HepG2 (cell line): ENCODE measurements around the gene IFT52. TPM values are rescaled to one million over a fixed set of nuclear protein-coding genes. Genes with fewer than 3 reads are reported as not detected.

Experiments used
- ATAC-seq: fragments of 200-7000 bp; cut with Tn5 transposase; 3 replicates; pipeline ENCODE4 v1.9.1; 2020; ENCODE audit warnings: mild to moderate bottlenecking, moderate library complexity
- BruUV-seq: library from RNA; stranded (reverse); fragments of 400-500 nt; replicated peaks from 2 replicates; lab custom pipeline; 2021; lab: Mats Ljungman, UMichigan
- CTCF ChIA-PET: fragments of 300-600 bp; formaldehyde crosslinking; extraction: SDS; loops from one replicate; lab custom pipeline; 2021; ENCODE audit warnings: low total read pairs, inconsistent platforms, low intra/inter-chr PET ratio; lab: Yijun Ruan, JAX
- POLR2A ChIA-PET: fragments of 350-600 bp; sonication (Branson Sonifier 250); formaldehyde crosslinking; loops from one replicate; lab custom pipeline; 2020; ENCODE audit warnings: antibody characterized with exemption, inconsistent platforms; lab: Yijun Ruan, JAX
- DNase-seq: peaks from one replicate; pipeline ENCODE4 v3.0.0-alpha.2; 2015; ENCODE audit warnings: low spot score
- FAIRE-seq: peaks from 3 replicates; lab custom pipeline; 2011; peaks lifted over from hg19 to GRCh38; lab: Jason Lieb, UNC
- H2AFZ ChIP-seq: one replicate; pipeline ENCODE4 v1.6.1; 2011; ENCODE audit warnings: low read length, inconsistent platforms
- H3K27ac ChIP-seq: fragments of 300-600 bp; 3 replicates; pipeline ENCODE4 v1.8.0; 2011; ENCODE audit warnings: mixed run types, mild to moderate bottlenecking, mixed read lengths, low read length, inconsistent platforms; ENCODE audit not compliant: insufficient read depth; ENCODE audit errors: extremely low read length
- H3K27me3 ChIP-seq, 2 experiments: fragments of 200-600 bp in 1 of 2; 2 replicates in 1 of 2; 3 replicates in 1 of 2; pipeline versions ENCODE4 v1.6.0 to v1.8.0; 2011; ENCODE audit warnings: low read length in 2 of 2, mild to moderate bottlenecking in 2 of 2, moderate library complexity in 2 of 2, inconsistent platforms in 1 of 2; ENCODE audit not compliant: insufficient read depth in 2 of 2, control insufficient read depth in 1 of 2
- H3K36me3 ChIP-seq, 2 experiments: fragments of 200-600 bp in 1 of 2; replicated peaks in 1 of 2; 2 replicates in 1 of 2; 3 replicates in 1 of 2; pipeline versions ENCODE4 v1.5.1 to v1.8.0; 2011; ENCODE audit warnings: low read length in 2 of 2, inconsistent platforms in 1 of 2; ENCODE audit not compliant: insufficient read depth in 2 of 2, control insufficient read depth in 1 of 2
- H3K4me1 ChIP-seq: 2 replicates; pipeline ENCODE4 v1.5.1; 2012; ENCODE audit warnings: low read length, inconsistent platforms; ENCODE audit not compliant: insufficient read depth
- H3K4me2 ChIP-seq: 2 replicates; pipeline ENCODE4 v1.6.0; 2011; ENCODE audit warnings: low read depth, low read length, inconsistent platforms
- H3K4me3 ChIP-seq, 3 experiments: fragments of 200-600 bp in 1 of 3; sonication (generic), shearing (Covaris generic) in 1 of 3; replicated peaks in 1 of 3; 2 replicates each; pipeline ENCODE4 v1.5.1; 2011 to 2016; ENCODE audit warnings: low read length in 3 of 3, inconsistent platforms in 2 of 3, low read depth in 2 of 3, mild to moderate bottlenecking in 2 of 3, control low read depth in 1 of 3, mixed read lengths in 1 of 3; ENCODE audit not compliant: insufficient read depth in 1 of 3
- H3K79me2 ChIP-seq: one replicate; pipeline ENCODE4 v1.6.1; 2011; ENCODE audit warnings: low read length, inconsistent platforms; ENCODE audit not compliant: insufficient read depth
- H3K9ac ChIP-seq: 2 replicates; pipeline ENCODE4 v1.6.0; 2011; ENCODE audit warnings: mild to moderate bottlenecking, low read depth, low read length, inconsistent platforms; ENCODE audit not compliant: insufficient read depth
- H3K9me3 ChIP-seq: 2 replicates; pipeline ENCODE4 v1.5.1; 2012; ENCODE audit warnings: mild to moderate bottlenecking, low read length
- H4K20me1 ChIP-seq: 2 replicates; pipeline ENCODE4 v1.6.0; 2011; ENCODE audit warnings: inconsistent platforms, mild to moderate bottlenecking, low read length, moderate library complexity; ENCODE audit not compliant: insufficient read depth
- AGO1 ChIP-seq: fragments of 200-400 bp; formaldehyde crosslinking; IDR thresholded peaks from 2 replicates; pipeline ENCODE4 v1.6.1; 2017; ENCODE audit warnings: mild to moderate bottlenecking, low read depth, low read length, moderate library complexity; ENCODE audit not compliant: poor library complexity, severe bottlenecking
- HNF4G ChIP-seq, 2 experiments: sonication (generic) in 1 of 2; formaldehyde crosslinking in 1 of 2; IDR thresholded peaks; 2 replicates each; pipeline versions ENCODE4 v1.4.0 to v1.6.1; 2011 to 2020; ENCODE audit warnings: borderline replicate concordance in 2 of 2, low read depth in 2 of 2, mild to moderate bottlenecking in 2 of 2, low read length in 1 of 2, missing genetic modification reagents in 1 of 2, moderate library complexity in 1 of 2
- HOXA7 ChIP-seq: sonication (generic); formaldehyde crosslinking; IDR thresholded peaks from 2 replicates; pipeline ENCODE4 v1.8.1; 2022; ENCODE audit warnings: mild to moderate bottlenecking, missing genetic modification reagents, moderate library complexity
- HOXD1 ChIP-seq: sonication (generic); formaldehyde crosslinking; IDR thresholded peaks from 2 replicates; pipeline ENCODE4 v1.5.0; 2020; ENCODE audit warnings: missing genetic modification reagents
- KLF6 ChIP-seq: IDR thresholded peaks from 2 replicates; pipeline ENCODE4 v1.8.0; 2016; ENCODE audit warnings: missing biosample characterization, missing genetic modification reagents
- NCOA2 ChIP-seq: sonication (generic); formaldehyde crosslinking; IDR thresholded peaks from 2 replicates; pipeline ENCODE4 v1.8.0; 2022; ENCODE audit warnings: inconsistent platforms
- NFRKB ChIP-seq: fragments of 450-650 bp; IDR thresholded peaks from 2 replicates; pipeline ENCODE4 v1.6.1; 2017
- REXO4 ChIP-seq: sonication (generic); formaldehyde crosslinking; IDR thresholded peaks from 2 replicates; pipeline ENCODE4 v1.8.0; 2022; ENCODE audit warnings: missing genetic modification reagents, mild to moderate bottlenecking, borderline replicate concordance
- RFX5 ChIP-seq: IDR thresholded peaks from 2 replicates; pipeline ENCODE4 v1.6.1; 2011; ENCODE audit warnings: low read depth, low read length, improper control_type of control experiment
- RNF2 ChIP-seq: fragments of 450-650 bp; conservative IDR thresholded peaks from 2 replicates; pipeline ENCODE4 v1.6.1; 2016; ENCODE audit warnings: low read depth
- TAF1 ChIP-seq: sonication (generic); formaldehyde crosslinking; IDR thresholded peaks from 2 replicates; pipeline ENCODE4 v1.4.0; 2020; ENCODE audit warnings: missing genetic modification reagents
- ZNF367 ChIP-seq: sonication (generic); formaldehyde crosslinking; IDR thresholded peaks from 2 replicates; pipeline ENCODE4 v1.4.0; 2020; ENCODE audit warnings: missing genetic modification reagents, borderline replicate concordance
- ZNF772 ChIP-seq: sonication (generic); formaldehyde crosslinking; IDR thresholded peaks from 2 replicates; pipeline ENCODE4 v1.5.0; 2020; ENCODE audit warnings: mild to moderate bottlenecking, missing genetic modification reagents
- ZSCAN20 ChIP-seq: sonication (generic); formaldehyde crosslinking; IDR thresholded peaks from 2 replicates; pipeline ENCODE4 v1.4.0; 2020; ENCODE audit warnings: missing genetic modification reagents, mild to moderate bottlenecking, borderline replicate concordance
- ZSCAN25 ChIP-seq: sonication (generic); formaldehyde crosslinking; IDR thresholded peaks from 2 replicates; pipeline ENCODE4 v1.8.0; 2022; ENCODE audit warnings: mild to moderate bottlenecking, missing genetic modification reagents
- WGBS: methylation state at CpG from one replicate; pipeline ENCODE4 v1.1.6; 2017; ENCODE audit warnings: low lambda C conversion rate; 5-methylcytosine and 5-hydroxymethylcytosine counted together
- in situ Hi-C: cut with HindIII; loops from 2 replicates; pipeline ENCODE4 v1.10.0; 2017; ENCODE audit warnings: low pct_unique_long_range_greater_than_20kb; ENCODE audit not compliant: extremely low pct_ligation_motif_present
- intact Hi-C: fragments of 100-400 bp; cut with micrococcal nuclease; formaldehyde crosslinking; loops from one replicate; pipeline ENCODE4 v1.10.0; 2022; ENCODE audit not compliant: unreplicated experiment
- polyA plus RNA-seq, 8 experiments: library from polyadenylated mRNA; depleted of rRNA in 3 of 8; stranded (reverse) in 7 of 8; unstranded in 1 of 8; fragments of >200 nt; fragmentation: Illumina TruSeq in 4 of 8; extraction: Trizol in 4 of 8; gene quantifications; 2 replicates each; pipeline versions ENCODE4 v1.2.1 to v1.2.3, GENCODE V29; 2011 to 2016; ENCODE audit warnings: low read depth in 4 of 8, missing spikeins in 1 of 8, mixed read lengths in 1 of 8; ENCODE audit not compliant: insufficient read depth in 1 of 8
- total RNA-seq, 5 experiments: library from RNA; depleted of rRNA; stranded (reverse); fragments of >200 nt; fragmentation: Illumina TruSeq; extraction: Trizol; gene quantifications; 2 replicates each; pipeline ENCODE4 v1.2.3, GENCODE V29; 2016; ENCODE audit warnings: low read depth in 1 of 5
- TF ChIP-seq, protein P1 (sequence below): sonication (generic); formaldehyde crosslinking; IDR thresholded peaks from 2 replicates; pipeline ENCODE4 v1.4.0; 2020; ENCODE audit warnings: missing genetic modification reagents
- TF ChIP-seq, protein P2 (sequence below): sonication (generic); formaldehyde crosslinking; IDR thresholded peaks from 2 replicates; pipeline ENCODE4 v1.4.0; 2020; ENCODE audit warnings: missing genetic modification reagents, borderline replicate concordance
- TF ChIP-seq, protein P3 (sequence below): sonication (generic); formaldehyde crosslinking; IDR thresholded peaks from 2 replicates; pipeline ENCODE4 v1.8.1; 2023; ENCODE audit warnings: mild to moderate bottlenecking, inconsistent platforms, moderate library complexity, missing genetic modification reagents, borderline replicate concordance
- TF ChIP-seq, protein P4 (sequence below): fragments of 450-650 bp; IDR thresholded peaks from 2 replicates; pipeline ENCODE4 v1.6.1; 2017; ENCODE audit warnings: mild to moderate bottlenecking

Gene IFT52
- total and polyA plus RNA-seq, 2 of the 13 experiments (the other 11 are each of a cell fraction or from before 2014, with no cell fraction given), result 48.0 to 64.0 TPM

DNA sequence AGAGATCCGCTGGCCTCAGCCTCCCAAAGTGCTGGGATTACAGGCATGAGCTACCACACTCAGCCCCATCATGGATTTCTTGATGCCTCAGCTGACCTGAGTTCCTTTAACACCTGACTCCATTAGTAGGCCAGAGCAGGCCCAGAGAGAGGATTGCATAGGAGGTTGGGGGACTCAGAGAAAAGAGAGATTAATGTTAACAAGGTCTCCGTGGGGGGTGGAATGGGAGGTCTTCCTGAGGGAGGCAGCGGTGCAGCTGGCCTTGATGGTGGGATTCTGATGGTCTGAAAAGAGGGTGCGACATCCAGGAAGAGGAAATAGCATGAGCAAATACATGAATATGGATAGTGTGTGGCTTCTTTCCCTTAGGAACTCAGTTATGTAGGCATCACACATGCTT is 22.0 kb upstream of the IFT52 start:
- 95% methylated on average over 4 of the region's 4 CpGs for WGBS
- in situ Hi-C loops, result no loop called here
- CTCF ChIA-PET, result no interaction called here

More for the DNA sequence above, 22.0 kb upstream of the IFT52 start:
- no peak overlapping the region for H3K4me3 ChIP-seq
- no peak overlapping the region for H3K4me2 ChIP-seq
- DNase-seq, result no peak
- H3K36me3 ChIP-seq, result peaks cover 0 to 19% of the 10 kb centered on the region in 2 experiments; a peak in 4 of 5 replicates
- H3K27me3 ChIP-seq, result no peaks in the 10 kb centered on the region
- ATAC-seq, result no peak
- no TSS peak for BruUV-seq
- no peak for FAIRE-seq
- H2AFZ ChIP-seq, result no peak overlapping the region
- intact Hi-C loops, result no loop called here
- no peaks in the 10 kb centered on the region for H3K9me3 ChIP-seq
- TF ChIP-seq, protein P1, sequence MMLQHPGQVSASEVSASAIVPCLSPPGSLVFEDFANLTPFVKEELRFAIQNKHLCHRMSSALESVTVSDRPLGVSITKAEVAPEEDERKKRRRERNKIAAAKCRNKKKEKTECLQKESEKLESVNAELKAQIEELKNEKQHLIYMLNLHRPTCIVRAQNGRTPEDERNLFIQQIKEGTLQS, result no peak
- TF ChIP-seq TAF1 (no peak), ZSCAN25 (CRISPR knock-in tag) (no peak), REXO4 (CRISPR knock-in tag) (no peak), RFX5 (no peak), NFRKB (no peak), KLF6 (no peak), HOXD1 (CRISPR knock-in tag) (no peak), ZNF367 (CRISPR knock-in tag) (no peak), AGO1 (no peak), HNF4G (IDR thresholded peaks at IDR 0.05; ENCODE audit: borderline replicate concordance, low read depth, low read length) (no peak), HNF4G (CRISPR knock-in tag; IDR thresholded peaks at IDR 0.05; ENCODE audit: borderline replicate concordance, low read depth) (no peak), NCOA2 (CRISPR knock-in tag) (no peak), ZSCAN20 (CRISPR knock-in tag) (no peak), RNF2 (no peak), HOXA7 (CRISPR knock-in tag) (no peak), ZNF772 (CRISPR knock-in tag) (no peak)
- TF ChIP-seq, protein P2, sequence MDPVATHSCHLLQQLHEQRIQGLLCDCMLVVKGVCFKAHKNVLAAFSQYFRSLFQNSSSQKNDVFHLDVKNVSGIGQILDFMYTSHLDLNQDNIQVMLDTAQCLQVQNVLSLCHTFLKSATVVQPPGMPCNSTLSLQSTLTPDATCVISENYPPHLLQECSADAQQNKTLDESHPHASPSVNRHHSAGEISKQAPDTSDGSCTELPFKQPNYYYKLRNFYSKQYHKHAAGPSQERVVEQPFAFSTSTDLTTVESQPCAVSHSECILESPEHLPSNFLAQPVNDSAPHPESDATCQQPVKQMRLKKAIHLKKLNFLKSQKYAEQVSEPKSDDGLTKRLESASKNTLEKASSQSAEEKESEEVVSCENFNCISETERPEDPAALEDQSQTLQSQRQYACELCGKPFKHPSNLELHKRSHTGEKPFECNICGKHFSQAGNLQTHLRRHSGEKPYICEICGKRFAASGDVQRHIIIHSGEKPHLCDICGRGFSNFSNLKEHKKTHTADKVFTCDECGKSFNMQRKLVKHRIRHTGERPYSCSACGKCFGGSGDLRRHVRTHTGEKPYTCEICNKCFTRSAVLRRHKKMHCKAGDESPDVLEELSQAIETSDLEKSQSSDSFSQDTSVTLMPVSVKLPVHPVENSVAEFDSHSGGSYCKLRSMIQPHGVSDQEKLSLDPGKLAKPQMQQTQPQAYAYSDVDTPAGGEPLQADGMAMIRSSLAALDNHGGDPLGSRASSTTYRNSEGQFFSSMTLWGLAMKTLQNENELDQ, result no peak
- TF ChIP-seq, protein P3, sequence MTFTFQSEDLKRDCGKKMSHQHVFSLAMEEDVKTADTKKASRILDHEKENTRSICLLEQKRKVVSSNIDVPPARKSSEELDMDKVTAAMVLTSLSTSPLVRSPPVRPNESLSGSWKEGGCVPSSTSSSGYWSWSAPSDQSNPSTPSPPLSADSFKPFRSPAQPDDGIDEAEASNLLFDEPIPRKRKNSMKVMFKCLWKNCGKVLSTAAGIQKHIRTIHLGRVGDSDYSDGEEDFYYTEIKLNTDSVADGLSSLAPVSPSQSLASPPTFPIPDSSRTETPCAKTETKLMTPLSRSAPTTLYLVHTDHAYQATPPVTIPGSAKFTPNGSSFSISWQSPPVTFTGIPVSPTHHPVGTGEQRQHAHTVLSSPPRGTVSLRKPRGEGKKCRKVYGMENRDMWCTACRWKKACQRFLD (CRISPR knock-in tag), result no peak
- TF ChIP-seq, protein P4, sequence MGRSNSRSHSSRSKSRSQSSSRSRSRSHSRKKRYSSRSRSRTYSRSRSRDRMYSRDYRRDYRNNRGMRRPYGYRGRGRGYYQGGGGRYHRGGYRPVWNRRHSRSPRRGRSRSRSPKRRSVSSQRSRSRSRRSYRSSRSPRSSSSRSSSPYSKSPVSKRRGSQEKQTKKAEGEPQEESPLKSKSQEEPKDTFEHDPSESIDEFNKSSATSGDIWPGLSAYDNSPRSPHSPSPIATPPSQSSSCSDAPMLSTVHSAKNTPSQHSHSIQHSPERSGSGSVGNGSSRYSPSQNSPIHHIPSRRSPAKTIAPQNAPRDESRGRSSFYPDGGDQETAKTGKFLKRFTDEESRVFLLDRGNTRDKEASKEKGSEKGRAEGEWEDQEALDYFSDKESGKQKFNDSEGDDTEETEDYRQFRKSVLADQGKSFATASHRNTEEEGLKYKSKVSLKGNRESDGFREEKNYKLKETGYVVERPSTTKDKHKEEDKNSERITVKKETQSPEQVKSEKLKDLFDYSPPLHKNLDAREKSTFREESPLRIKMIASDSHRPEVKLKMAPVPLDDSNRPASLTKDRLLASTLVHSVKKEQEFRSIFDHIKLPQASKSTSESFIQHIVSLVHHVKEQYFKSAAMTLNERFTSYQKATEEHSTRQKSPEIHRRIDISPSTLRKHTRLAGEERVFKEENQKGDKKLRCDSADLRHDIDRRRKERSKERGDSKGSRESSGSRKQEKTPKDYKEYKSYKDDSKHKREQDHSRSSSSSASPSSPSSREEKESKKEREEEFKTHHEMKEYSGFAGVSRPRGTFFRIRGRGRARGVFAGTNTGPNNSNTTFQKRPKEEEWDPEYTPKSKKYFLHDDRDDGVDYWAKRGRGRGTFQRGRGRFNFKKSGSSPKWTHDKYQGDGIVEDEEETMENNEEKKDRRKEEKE, result no peak
- TF ChIP-seq, all 625 proteins: peak for 0
- H3K79me2 ChIP-seq, result no peaks in the 10 kb centered on the region
- H3K4me1 ChIP-seq, result peaks cover 11% of the 10 kb centered on the region
- H3K27ac ChIP-seq, result no peak overlapping the region
- H4K20me1 ChIP-seq, result no peaks in the 10 kb centered on the region
- POLR2A ChIA-PET, result interaction anchor here (1.2 to 9.7 kb wide), 3 partner anchors 10 to 34 kb away, joined by 3 to 109 read pairs (median 13); partner anchors contain the start of genes IFT52 and SGK2
- no peak overlapping the region for H3K9ac ChIP-seq
